A673 (cell line): ENCODE data around the gene BAHD1. TPM values are rescaled to one million over a fixed set of nuclear protein-coding genes. Genes with fewer than 3 reads are reported as not detected.

Source experiments
- BruUV-seq: library from RNA; stranded (reverse); fragments of 400-500 nt; replicated peaks from 2 replicates; lab custom pipeline; 2021; lab: Mats Ljungman, UMichigan
- CTCF ChIA-PET: fragments of 300-600 bp; sonication (Branson Sonifier 250); formaldehyde crosslinking; loops from one replicate; lab custom pipeline; 2022; ENCODE audit warnings: antibody characterized with exemption; lab: Charles Lee
- POLR2A ChIA-PET: fragments of 300-600 bp; sonication (Branson Sonifier 250); formaldehyde crosslinking; loops from one replicate; lab custom pipeline; 2022; ENCODE audit warnings: antibody characterized with exemption; ENCODE audit not compliant: low non-redundant PET; lab: Charles Lee
- DNase-seq: peaks from one replicate; pipeline ENCODE4 v3.0.0-alpha.2; 2015; ENCODE audit warnings: low spot score
- H3K27ac ChIP-seq: fragments of 200-600 bp; sonication (generic); 2 replicates; pipeline ENCODE4 v1.5.1; 2016; ENCODE audit warnings: mixed run types, low read depth, mild to moderate bottlenecking, mixed read lengths, antibody characterized with exemption, low read length; ENCODE audit not compliant: poor library complexity, severe bottlenecking
- H3K27me3 ChIP-seq: fragments of 200-600 bp; sonication (generic); replicated peaks from 2 replicates; pipeline ENCODE4 v1.6.1; 2017; ENCODE audit warnings: mixed run types, low read depth, mild to moderate bottlenecking, mixed read lengths, antibody characterized with exemption, low read length; ENCODE audit not compliant: insufficient read depth, poor library complexity
- H3K36me3 ChIP-seq: fragments of 200-600 bp; sonication (generic); 2 replicates; pipeline ENCODE4 v1.6.1; 2016; ENCODE audit warnings: mixed run types, mild to moderate bottlenecking, mixed read lengths, antibody characterized with exemption, low read length; ENCODE audit not compliant: insufficient read depth, poor library complexity, severe bottlenecking
- H3K4me1 ChIP-seq: fragments of 200-600 bp; sonication (generic); 2 replicates; pipeline ENCODE4 v1.6.1; 2017; ENCODE audit warnings: mixed run types, mild to moderate bottlenecking, mixed read lengths, antibody characterized with exemption, low read length; ENCODE audit not compliant: insufficient read depth, poor library complexity, severe bottlenecking
- H3K4me3 ChIP-seq: fragments of 200-600 bp; sonication (generic); 2 replicates; pipeline ENCODE4 v1.5.1; 2016; ENCODE audit warnings: low read depth, mixed run types, mild to moderate bottlenecking, mixed read lengths, low read length; ENCODE audit not compliant: poor library complexity, severe bottlenecking
- H3K9me3 ChIP-seq: fragments of 200-600 bp; sonication (generic); 2 replicates; pipeline ENCODE4 v1.6.1; 2016; ENCODE audit warnings: mixed run types, low read depth, mild to moderate bottlenecking, mixed read lengths, antibody characterized with exemption, low read length; ENCODE audit not compliant: poor library complexity, severe bottlenecking
- CTCF ChIP-seq: fragments of 300-800, 200-600 bp; sonication (generic); conservative IDR thresholded peaks from 2 replicates; pipeline ENCODE4 v1.5.1; 2017; ENCODE audit warnings: low read depth, mild to moderate bottlenecking, antibody characterized with exemption, low read length, moderate library complexity, mixed read lengths
- EZH2 ChIP-seq: fragments of 200-600 bp; sonication (generic); IDR thresholded peaks from 2 replicates; pipeline ENCODE4 v1.6.1; 2017; ENCODE audit warnings: borderline replicate concordance, low read depth, mild to moderate bottlenecking, mixed read lengths, antibody characterized with exemption, low read length; ENCODE audit not compliant: poor library complexity, severe bottlenecking
- intact Hi-C: fragments of 100-400 bp; cut with micrococcal nuclease; formaldehyde crosslinking; loops from one replicate; pipeline ENCODE4 v1.10.0; 2022; ENCODE audit not compliant: unreplicated experiment
- total RNA-seq: library from RNA; stranded (reverse); gene quantifications from 2 replicates; pipeline ENCODE4 v1.2.3, GENCODE V29; 2021

Gene BAHD1
- total RNA-seq, 1 experiment from 2014 or later, result 33.5 TPM

GRCh38 chr15:40479024-40479423 is 38.3 kb downstream of the BAHD1 start:
- Histone ChIP-seq H3K9me3 (no peaks in the 10 kb centered on the region), H3K4me1 (peaks cover 14% of the 10 kb centered on the region), H3K4me3 (no peak overlapping the region), H3K36me3 (no peaks in the 10 kb centered on the region), H3K27me3 (no peaks in the 10 kb centered on the region), H3K27ac (no peak overlapping the region)
- CTCF ChIA-PET, result interaction anchor here (1.0 kb wide), 1 partner anchor 26 kb away, joined by 3 read pairs; no protein-coding TSS in a partner anchor
- no TSS peak for BruUV-seq
- no peak for TF ChIP-seq CTCF
- no peak for TF ChIP-seq EZH2
- POLR2A ChIA-PET, result no interaction called here
- DNase-seq, result no peak
- intact Hi-C loops, result no loop called here

- no TSS peak for BruUV-seq
- no peaks in the 10 kb centered on the region for H3K9me3 ChIP-seq
- POLR2A ChIA-PET, result no interaction called here
- peaks cover 14% of the 10 kb centered on the region for H3K4me1 ChIP-seq
- TF ChIP-seq CTCF (no peak), EZH2 (no peak)
- H3K4me3 ChIP-seq, result no peak overlapping the region
- H3K27me3 ChIP-seq, result no peaks in the 10 kb centered on the region
- CTCF ChIA-PET, result no interaction called here
- peak; percentile 63 for DNase-seq
- no peak overlapping the region for H3K27ac ChIP-seq
- no peaks in the 10 kb centered on the region for H3K36me3 ChIP-seq
- intact Hi-C loops, result no loop called here
These were observed 40.8 kb downstream of the BAHD1 start for GRCh38 chr15:40481341-40482074.

GRCh38 chr15:40483919-40484318 is 43.2 kb downstream of the BAHD1 start:
- Histone ChIP-seq H3K36me3 (no peaks in the 10 kb centered on the region), H3K4me1 (peaks cover 14% of the 10 kb centered on the region), H3K4me3 (no peak overlapping the region), H3K9me3 (no peaks in the 10 kb centered on the region), H3K27me3 (no peaks in the 10 kb centered on the region), H3K27ac (no peak overlapping the region)
- TF ChIP-seq CTCF (no peak), EZH2 (no peak)
- no peak for DNase-seq
- BruUV-seq, result no TSS peak
- ChIA-PET CTCF (no interaction called here), POLR2A (no interaction called here)
- intact Hi-C loops, result no loop called here
